ENCODE data around the gene ALOX12. TPM values are rescaled to one million over a fixed set of nuclear protein-coding genes. Genes with fewer than 3 reads are reported as not detected.
"Not testable (repeated sequence)": the region's sequence is repeated elsewhere in the genome, so short reads cannot be mapped to it uniquely, and the experiment has no call there.

The ALOX12 gene
- total RNA-seq, 1 donor from 2014 or later = not detected

- intact Hi-C loops (cut with DNase I) = no loop called here
- ATAC-seq (ENCODE audit: poor library complexity) (no peak), DNase-seq (no peak)
These were observed 42.4 kb downstream of the ALOX12 start for GRCh38 chr17:7038025-7038862.

GRCh38 chr17:7039832-7040231 lies 44.0 kb downstream of the ALOX12 start:
- intact Hi-C loops (cut with DNase I) = no loop called here
- ATAC-seq (ENCODE audit: poor library complexity) (no peak), DNase-seq (no peak)

- intact Hi-C loops (cut with DNase I) = no loop called here
- ATAC-seq (ENCODE audit: poor library complexity) (no peak), DNase-seq (peak; percentile 45)
These were observed 46.0 kb downstream of the ALOX12 start for GRCh38 chr17:7041607-7042500.

GRCh38 chr17:7042501-7043181 lies 46.8 kb downstream of the ALOX12 start:
- ATAC-seq (ENCODE audit: poor library complexity) (peak; percentile 22), DNase-seq (peak; percentile 54)
- intact Hi-C loops (cut with DNase I) = no loop called here

- intact Hi-C loops (cut with DNase I) = no loop called here
- ATAC-seq (ENCODE audit: poor library complexity) = peak; percentile 33
- peak; percentile 56 for DNase-seq
These were observed 47.3 kb downstream of the ALOX12 start for GRCh38 chr17:7043182-7043496.

GRCh38 chr17:7043497-7044198 lies 47.8 kb downstream of the ALOX12 start, which contains the start of gene SLC16A11:
Gene SLC16A11, minus strand, starts transcription at chr17:7044092. Its CDS starts 579 bp downstream, at chr17:7043513.
- ATAC-seq (ENCODE audit: poor library complexity) = peak; percentile 47
- DNase-seq = peak; percentile 69
- intact Hi-C loops (cut with DNase I) = no loop called here

- DNase-seq (no peak), ATAC-seq (ENCODE audit: poor library complexity) (peak; percentile 58)
- intact Hi-C loops (cut with DNase I) = no loop called here
These were observed 49.8 kb downstream of the ALOX12 start for GRCh38 chr17:7045492-7046126.

GRCh38 chr17:7046127-7046724 lies 50.4 kb downstream of the ALOX12 start:
- intact Hi-C loops (cut with DNase I) = no loop called here
- no peak for DNase-seq

GRCh38 chr17:7046725-7047397 lies 51.0 kb downstream of the ALOX12 start:
- intact Hi-C loops (cut with DNase I); ATAC-seq (ENCODE audit: poor library complexity); DNase-seq: not testable (repeated sequence)

More at GRCh38 chr17:7046127-7046724, 50.4 kb downstream of the ALOX12 start:
- peak; percentile 21 for ATAC-seq (ENCODE audit: poor library complexity)

GRCh38 chr17:7047566-7047965 lies 51.7 kb downstream of the ALOX12 start:
- ATAC-seq (ENCODE audit: poor library complexity) (no peak), DNase-seq (no peak)
- intact Hi-C loops (cut with DNase I) = no loop called here

GRCh38 chr17:7048968-7049367 lies 53.1 kb downstream of the ALOX12 start:
- DNase-seq (no peak), ATAC-seq (ENCODE audit: poor library complexity) (no peak)
- intact Hi-C loops (cut with DNase I) = no loop called here

- DNase-seq; ATAC-seq (ENCODE audit: poor library complexity); intact Hi-C loops (cut with DNase I): not testable (repeated sequence)
These were observed 54.7 kb downstream of the ALOX12 start for GRCh38 chr17:7050583-7050982.

GRCh38 chr17:7056386-7056785 lies 60.5 kb downstream of the ALOX12 start:
- intact Hi-C loops (cut with DNase I) = no loop called here
- ATAC-seq (ENCODE audit: poor library complexity) (no peak), DNase-seq (no peak)

- DNase-seq = no peak
- intact Hi-C loops (cut with DNase I) = no loop called here
- ATAC-seq (ENCODE audit: poor library complexity) = no peak
These were observed 63.1 kb downstream of the ALOX12 start for GRCh38 chr17:7058831-7059447.
